Osteocyte (in vitro differentiated cells): Measurements from ENCODE around the gene DYNLT5. TPM values are rescaled to one million over a fixed set of nuclear protein-coding genes. Genes with fewer than 3 reads are reported as not detected.
"Not testable (repeated sequence)": the region's sequence is repeated elsewhere in the genome, so short reads cannot be mapped to it uniquely, and the experiment has no call there.

Experiments used
- DNase-seq: peaks from one replicate; pipeline ENCODE4 v3.0.0; 2021; ENCODE audit warnings: mixed read lengths; ENCODE audit not compliant: unreplicated experiment; ENCODE audit errors: extremely low spot score
- H3K27ac Mint-ChIP-seq: one replicate; pipeline ENCODE4 v1.8.0; 2021; ENCODE audit warnings: mild to moderate bottlenecking, mixed read lengths; ENCODE audit not compliant: unreplicated experiment
- H3K27me3 Mint-ChIP-seq: one replicate; pipeline ENCODE4 v1.8.0; 2021; ENCODE audit warnings: mixed read lengths; ENCODE audit not compliant: unreplicated experiment
- H3K36me3 Mint-ChIP-seq: one replicate; pipeline ENCODE4 v1.8.0; 2021; ENCODE audit warnings: mixed read lengths; ENCODE audit not compliant: unreplicated experiment
- H3K4me1 Mint-ChIP-seq: one replicate; pipeline ENCODE4 v1.8.0; 2021; ENCODE audit warnings: mixed read lengths; ENCODE audit not compliant: unreplicated experiment
- H3K4me3 Mint-ChIP-seq: one replicate; pipeline ENCODE4 v1.8.0; 2021; ENCODE audit warnings: mild to moderate bottlenecking, moderate library complexity, mixed read lengths; ENCODE audit not compliant: unreplicated experiment
- H3K9me3 Mint-ChIP-seq: one replicate; pipeline ENCODE4 v1.8.0; 2021; ENCODE audit warnings: mixed read lengths; ENCODE audit not compliant: unreplicated experiment
- CTCF ChIP-seq: fragments of 200-600 bp; sonication (generic); IDR thresholded peaks from 2 replicates; pipeline ENCODE4 v1.5.0; 2021; ENCODE audit warnings: antibody characterized with exemption, mild to moderate bottlenecking, moderate library complexity
- total RNA-seq: library from RNA; stranded (reverse); gene quantifications from 2 replicates; pipeline ENCODE4 v1.2.1, GENCODE V29; 2021

The DYNLT5 gene
- total RNA-seq, 1 donor from 2014 or later = 0.35 TPM

- H3K27me3 Mint-ChIP-seq = no peaks in the 10 kb centered on the region
These were observed 22.7 kb upstream of the DYNLT5 start for GRCh38 chr1:66729523-66729922.

DNA sequence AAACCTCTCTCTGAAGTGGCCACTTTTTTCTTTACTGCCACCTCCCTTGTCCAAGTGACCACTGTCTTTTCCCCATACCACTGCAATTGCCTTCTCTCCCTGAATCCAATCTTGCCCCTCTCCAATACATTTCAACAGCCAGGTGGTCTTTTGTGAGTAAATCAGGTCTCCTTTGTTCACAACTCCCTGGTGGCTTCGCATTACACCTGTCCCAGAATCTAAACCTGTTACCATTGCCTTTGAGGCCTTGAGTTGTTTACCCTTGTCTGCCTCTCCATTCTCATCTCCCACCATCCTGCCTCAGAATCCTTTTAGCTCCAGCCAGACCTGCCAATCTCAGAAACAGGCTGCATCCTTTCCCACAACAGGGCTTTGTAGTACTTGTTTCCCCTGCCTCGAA, 21.8 kb upstream of the DYNLT5 start:
- no peak for DNase-seq
- peaks cover 28% of the 10 kb centered on the region for H3K36me3 Mint-ChIP-seq
- H3K27me3 Mint-ChIP-seq = no peaks in the 10 kb centered on the region
- no peak overlapping the region for H3K27ac Mint-ChIP-seq
- H3K4me3 Mint-ChIP-seq = no peak overlapping the region
- no peaks in the 10 kb centered on the region for H3K9me3 Mint-ChIP-seq
- peaks cover 29% of the 10 kb centered on the region for H3K4me1 Mint-ChIP-seq
- TF ChIP-seq CTCF = no peak

More at GRCh38 chr1:66729523-66729922, 22.7 kb upstream of the DYNLT5 start:
- Mint-ChIP-seq H3K4me3 (no peak overlapping the region), H3K9me3 (no peaks in the 10 kb centered on the region), H3K36me3 (peaks cover 28% of the 10 kb centered on the region), H3K4me1 (peaks cover 38% of the 10 kb centered on the region), H3K27ac (no peak overlapping the region)
- no peak for TF ChIP-seq CTCF
- no peak for DNase-seq

GRCh38 chr1:66731170-66731865, 20.9 kb upstream of the DYNLT5 start:
- DNase-seq = no peak
- H3K27me3 Mint-ChIP-seq = no peaks in the 10 kb centered on the region
- TF ChIP-seq CTCF = no peak
- peaks cover 26% of the 10 kb centered on the region for H3K36me3 Mint-ChIP-seq
- no peaks in the 10 kb centered on the region for H3K9me3 Mint-ChIP-seq
- H3K27ac Mint-ChIP-seq = no peak overlapping the region
- no peak overlapping the region for H3K4me3 Mint-ChIP-seq
- H3K4me1 Mint-ChIP-seq = peaks cover 20% of the 10 kb centered on the region

- H3K36me3 Mint-ChIP-seq = peaks cover 20% of the 10 kb centered on the region
- peak overlapping the region; percentile 41 for H3K27ac Mint-ChIP-seq
- H3K4me3 Mint-ChIP-seq = no peak overlapping the region
- DNase-seq = no peak
- no peaks in the 10 kb centered on the region for H3K9me3 Mint-ChIP-seq
- H3K4me1 Mint-ChIP-seq = peaks cover 17% of the 10 kb centered on the region
- H3K27me3 Mint-ChIP-seq = no peaks in the 10 kb centered on the region
- no peak for TF ChIP-seq CTCF
These were observed 19.7 kb upstream of the DYNLT5 start for GRCh38 chr1:66732407-66733166.

GRCh38 chr1:66733348-66734017, 18.8 kb upstream of the DYNLT5 start:
- H3K27me3 Mint-ChIP-seq = no peaks in the 10 kb centered on the region

GRCh38 chr1:66734531-66734930, 17.7 kb upstream of the DYNLT5 start:
- not testable (repeated sequence) for H3K9me3 Mint-ChIP-seq, DNase-seq, H3K27me3 Mint-ChIP-seq, H3K27ac Mint-ChIP-seq, H3K4me3 Mint-ChIP-seq
- Mint-ChIP-seq H3K36me3 (peaks cover 26% of the 10 kb centered on the region), H3K4me1 (peaks cover 16% of the 10 kb centered on the region)

More at GRCh38 chr1:66733348-66734017, 18.8 kb upstream of the DYNLT5 start:
- TF ChIP-seq CTCF = no peak
- Mint-ChIP-seq H3K27ac (no peak overlapping the region), H3K4me3 (no peak overlapping the region), H3K4me1 (peaks cover 16% of the 10 kb centered on the region), H3K36me3 (peaks cover 23% of the 10 kb centered on the region), H3K9me3 (no peaks in the 10 kb centered on the region)
- no peak for DNase-seq
